UCSD-AML1 (cell line): ENCODE data around the gene VOPP1.
A peak's percentile ranks its signal among the peaks of the same experiment; 100 is the strongest.

Source experiments
- DNase-seq: peaks from one replicate; lab custom pipeline; 2025; ENCODE audit not compliant: unreplicated experiment; lab: John Stamatoyannopoulos, UW

Gene VOPP1

DNA sequence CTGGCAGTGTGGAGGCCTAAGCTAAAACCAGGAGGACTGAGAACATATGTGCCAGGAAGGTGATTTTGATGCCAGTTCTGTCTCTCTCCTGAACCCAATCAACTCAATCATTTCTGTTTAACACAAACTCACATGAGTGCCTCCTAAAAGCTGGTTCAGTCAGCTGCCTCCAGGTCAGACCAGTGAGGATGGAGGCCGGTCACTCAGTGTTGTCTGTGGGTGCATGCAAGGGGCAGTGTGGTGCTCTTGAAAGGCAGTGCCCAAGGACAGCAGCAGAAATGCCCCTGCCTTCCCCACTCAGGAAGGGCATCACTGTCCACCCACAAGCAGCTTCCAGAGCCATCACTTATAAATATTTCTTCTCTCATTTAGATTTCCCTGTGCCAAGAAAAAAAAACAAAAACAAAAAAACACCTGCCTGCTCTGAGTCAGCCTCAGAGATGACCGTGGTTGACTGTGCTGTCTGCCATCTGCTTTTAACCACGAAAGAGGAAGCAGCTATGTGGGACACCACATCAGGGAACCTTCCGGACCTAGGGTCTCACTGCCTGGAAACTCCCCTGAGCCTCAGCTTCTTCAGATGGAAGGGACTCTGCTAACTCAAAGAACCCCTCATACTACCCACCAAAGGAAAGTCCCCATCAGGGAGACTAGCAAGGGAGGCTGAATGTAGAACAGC lies 39.1 kb downstream of the VOPP1 start:
- peak; percentile 23 for DNase-seq

DNA sequence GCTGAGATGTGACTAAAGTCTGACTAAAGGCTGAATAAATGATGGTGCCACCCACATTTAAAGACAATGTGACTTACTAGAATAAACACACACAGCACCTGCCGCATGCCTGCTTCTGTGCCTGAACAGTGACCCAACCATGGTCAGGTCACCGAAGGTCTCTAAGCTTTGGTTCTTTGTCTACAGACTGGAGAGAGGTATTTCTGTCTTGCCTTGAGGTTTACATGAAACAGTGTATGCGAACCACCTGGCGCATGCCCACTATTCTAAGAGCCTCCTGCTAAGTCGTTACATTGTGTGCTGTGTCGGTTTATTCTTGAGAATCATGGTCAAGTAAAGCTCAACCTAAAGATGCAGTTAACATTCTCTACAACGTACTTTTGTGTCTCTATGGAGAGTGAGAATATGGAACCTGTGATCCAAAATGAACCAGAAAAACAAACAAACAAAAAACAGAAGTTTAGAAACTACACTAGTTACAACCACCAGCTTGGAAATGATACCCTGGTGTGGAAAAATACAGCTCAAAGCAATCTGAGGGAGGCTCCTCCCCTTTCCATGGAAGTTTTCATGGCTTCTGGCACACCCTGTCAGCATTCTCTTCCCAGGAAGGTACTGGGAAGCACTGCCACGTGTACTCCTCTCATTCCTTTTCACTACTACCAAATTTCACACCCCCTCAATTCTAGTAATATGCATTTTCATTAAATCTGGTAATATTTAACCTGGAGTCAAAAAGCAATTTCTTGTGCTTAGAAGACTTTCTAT lies 40.0 kb downstream of the VOPP1 start:
- DNase-seq: no peak

DNA sequence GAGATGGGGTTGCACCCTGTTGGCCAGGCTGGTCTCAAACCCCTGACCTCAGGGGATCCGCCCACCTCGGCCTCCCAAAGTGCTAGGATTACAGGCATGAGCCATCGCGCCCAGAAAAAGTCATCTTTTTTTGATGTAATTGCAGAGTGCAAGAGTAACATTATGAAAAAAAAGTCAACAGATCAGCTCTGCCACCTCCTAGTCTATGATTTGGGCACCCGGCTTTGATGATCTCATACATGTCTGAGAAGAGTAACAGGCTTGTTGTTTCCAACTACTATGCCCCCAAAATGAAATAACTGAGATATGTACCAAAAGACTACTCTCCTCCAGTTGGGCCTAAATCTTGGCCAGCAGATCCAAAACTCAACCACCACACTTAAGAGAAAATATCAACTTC lies 40.8 kb downstream of the VOPP1 start:
- no peak for DNase-seq

DNA sequence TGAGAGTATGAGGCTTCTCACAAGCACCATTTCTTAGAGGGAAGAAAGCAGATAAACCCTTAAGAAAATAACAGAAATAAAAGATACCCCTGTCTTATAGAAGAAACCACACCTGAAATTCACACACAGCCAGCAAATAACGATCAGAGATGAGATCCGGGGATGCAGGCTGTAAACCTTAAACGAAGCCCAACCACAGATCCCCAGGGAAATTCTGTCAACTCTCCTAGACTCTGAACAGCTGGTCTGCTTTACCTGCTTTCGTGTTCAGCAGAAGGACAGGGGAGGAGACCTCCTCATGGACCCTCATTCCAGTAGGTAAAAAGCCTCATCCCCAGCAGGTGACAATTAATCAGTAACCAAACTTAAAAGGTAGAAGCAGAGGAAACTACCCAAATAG lies 45.0 kb downstream of the VOPP1 start:
- DNase-seq: no peak

DNA sequence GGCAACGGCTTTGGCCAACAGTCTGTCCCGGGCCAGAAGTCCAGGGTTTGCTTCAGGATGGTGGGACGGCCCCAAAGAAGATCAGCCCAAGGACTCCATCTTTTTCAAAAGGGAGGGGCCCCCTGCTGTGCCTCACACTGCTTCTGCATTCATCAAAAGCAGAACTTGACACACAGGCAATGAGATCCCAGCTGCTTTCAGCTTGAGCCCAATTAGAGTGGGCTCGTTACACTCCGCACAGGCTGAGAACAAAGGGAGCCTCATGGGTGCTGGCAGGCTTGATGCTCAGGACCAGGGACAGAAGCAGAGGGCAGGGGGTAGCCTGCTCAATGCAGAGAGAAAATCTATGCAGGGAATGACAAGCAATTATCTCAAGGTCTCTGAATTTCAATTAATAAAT lies 45.5 kb downstream of the VOPP1 start:
- no peak for DNase-seq

DNA sequence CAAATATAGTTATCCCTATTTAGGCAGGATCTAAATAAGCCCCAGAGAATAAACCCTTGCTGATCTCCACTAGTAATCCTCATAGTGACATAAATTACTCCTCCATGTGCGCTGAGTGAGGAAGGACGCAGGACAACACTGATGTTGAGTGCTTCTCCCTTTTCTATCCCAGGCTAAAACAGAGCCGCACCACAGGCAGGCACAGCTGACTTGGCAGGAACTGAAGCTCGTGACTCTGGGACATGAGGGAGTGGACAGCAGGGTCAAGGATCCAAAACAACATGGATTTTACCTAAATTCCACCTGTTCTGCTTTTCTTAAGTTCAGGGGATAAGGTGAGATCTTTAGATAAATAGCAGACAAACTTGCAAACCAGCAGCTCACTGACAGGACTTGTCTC lies 46.0 kb downstream of the VOPP1 start:
- no peak for DNase-seq

DNA sequence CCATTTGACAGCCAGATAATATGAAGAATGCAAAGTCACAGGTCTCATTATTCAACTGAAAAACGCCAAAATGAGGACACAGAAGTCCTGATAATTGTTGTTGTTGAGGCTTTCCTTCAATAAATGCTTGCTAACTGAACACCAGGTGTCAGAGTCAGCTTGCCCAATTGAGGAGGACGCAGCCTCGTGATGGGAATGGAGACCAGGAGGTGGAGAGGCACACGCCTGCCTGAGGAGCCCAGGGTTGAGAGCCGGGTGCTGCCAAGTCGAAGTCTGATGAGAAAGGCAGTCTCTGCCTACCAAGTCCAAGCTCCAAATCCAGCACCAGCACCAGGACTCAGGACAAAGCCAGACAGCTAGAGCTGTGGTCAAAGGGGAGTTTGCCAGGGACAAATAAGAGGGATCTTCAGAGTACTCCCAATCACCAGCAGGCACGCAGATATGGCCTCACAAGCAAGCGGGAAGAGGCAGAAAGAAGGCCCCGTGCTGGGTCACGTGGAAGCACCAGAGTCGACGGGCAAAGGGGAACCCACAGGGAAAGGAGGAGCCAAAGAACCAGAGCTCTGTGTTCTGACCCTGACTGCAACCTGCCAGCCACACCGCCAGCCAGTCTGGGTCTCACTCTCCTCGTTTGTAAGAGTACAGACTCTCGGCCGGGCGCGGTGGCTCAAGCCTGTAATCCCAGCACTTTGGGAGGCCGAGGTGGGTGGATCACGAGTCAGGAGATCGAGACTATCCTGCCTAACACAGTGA lies 47.6 kb downstream of the VOPP1 start:
- no peak for DNase-seq

DNA sequence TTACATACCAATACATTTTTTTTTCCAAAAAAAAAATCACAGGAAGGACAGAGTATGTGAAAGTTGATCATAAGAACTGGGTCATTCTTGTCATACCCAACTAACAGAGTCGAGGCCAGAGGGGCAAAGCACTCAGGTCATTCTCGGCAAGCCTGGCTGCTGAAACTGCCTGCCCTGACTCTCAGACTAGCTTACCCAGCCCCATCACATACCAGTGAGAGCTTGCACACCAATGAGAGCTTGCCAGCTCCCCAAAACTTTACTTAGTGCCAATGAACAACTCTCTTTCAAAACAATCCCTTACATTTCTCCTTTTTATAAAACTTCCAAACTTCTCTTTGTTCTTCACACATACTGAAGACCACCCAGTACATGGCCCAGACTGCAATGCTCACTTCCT lies 48.9 kb downstream of the VOPP1 start:
- no peak for DNase-seq

DNA sequence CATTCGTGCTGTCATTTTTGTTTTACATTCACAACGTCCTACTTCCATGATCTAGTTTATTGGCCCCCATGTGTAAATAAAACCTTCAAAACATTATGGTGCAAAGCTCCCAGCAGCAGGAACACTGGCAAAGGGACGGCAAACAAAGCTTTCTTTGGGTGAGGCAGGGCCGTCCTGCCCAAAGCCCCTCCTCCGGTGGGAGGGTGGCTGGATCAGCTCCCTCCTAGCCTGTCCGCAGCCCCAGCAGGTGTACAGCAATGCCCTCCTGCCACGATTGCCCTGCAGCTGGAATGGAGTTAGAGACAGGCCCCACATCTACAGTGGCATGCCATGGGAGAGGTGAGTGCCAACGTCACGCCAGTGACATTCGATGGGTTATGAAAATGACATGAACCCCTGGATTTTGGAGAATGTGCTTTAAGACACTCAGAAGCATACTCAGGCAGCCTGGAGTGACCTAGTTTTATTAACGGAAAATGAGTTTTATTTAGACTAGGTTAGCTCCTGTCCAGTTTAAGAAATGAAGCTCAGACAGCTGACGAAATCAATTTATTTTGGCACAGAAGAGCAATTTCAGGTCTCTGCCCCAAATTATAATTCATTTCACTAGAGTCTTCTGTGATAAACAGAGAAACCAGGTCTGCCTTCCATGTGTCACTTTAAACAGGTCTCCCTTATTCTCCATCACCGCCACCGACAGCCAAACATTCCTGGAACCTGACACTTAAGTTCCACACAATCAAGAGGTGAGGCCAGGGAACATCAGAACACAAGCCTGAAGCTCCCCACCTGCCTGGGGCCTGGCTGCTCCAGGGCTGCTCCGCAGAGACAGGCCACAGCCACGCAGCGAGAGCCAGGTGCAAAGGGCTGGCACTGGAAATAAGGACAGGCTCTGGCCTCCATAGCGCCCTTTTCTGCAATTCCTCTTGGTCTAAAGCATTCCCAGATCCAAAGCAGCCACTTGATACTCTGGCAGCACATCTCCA lies 50.1 kb downstream of the VOPP1 start:
- DNase-seq: no peak

DNA sequence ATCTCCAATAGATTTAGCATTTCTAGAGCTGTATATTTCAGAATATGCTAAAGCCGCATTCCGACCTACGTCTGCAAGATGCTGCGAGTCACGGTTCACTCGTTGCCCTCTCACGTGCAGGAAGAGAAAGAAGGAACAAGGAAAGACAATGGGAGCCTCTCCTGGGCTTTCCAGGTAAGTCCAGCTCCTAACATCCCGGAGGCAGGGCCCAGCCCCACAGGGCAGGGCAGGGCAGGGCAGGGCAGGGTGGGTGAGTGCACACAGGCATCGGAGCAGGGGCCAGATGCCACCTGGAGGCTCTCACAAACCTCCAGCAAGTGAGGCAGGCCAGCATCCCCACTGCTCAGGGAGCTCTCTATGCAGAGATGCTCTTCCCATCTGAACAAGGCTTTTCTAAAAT lies 50.8 kb downstream of the VOPP1 start:
- no peak for DNase-seq

DNA sequence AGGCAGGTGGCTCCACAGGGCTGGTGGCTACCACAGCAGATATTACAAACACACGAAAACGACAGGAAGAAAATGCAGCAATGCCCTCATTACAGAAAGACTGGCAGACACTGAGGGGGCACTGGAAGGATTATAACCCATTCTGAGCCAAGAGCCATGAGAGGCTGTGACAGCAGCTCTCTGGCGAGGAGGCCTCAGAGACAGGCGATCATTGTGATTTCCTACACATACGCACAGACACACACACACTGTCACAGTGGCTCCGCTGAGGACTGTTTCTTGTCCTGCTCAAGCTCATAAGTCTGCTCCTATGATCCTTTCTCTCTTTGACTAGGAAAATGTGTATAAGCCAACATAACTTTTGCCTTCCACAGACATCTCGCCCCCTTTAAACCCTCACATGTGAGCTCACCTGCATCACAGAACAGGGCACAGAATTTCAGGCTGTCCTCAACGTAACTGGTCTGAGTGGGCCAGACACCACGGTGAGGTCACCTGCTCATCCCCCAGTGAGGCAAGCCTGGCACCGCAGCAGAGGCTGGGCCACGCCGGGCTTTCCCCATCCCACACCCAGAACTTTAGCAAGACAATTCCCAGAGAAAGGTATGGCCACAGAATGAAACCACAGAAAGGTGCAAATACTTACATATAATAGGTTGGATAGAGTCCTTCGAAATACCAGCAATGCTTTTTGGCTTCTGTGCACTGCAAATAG lies 51.7 kb downstream of the VOPP1 start:
- no peak for DNase-seq

DNA sequence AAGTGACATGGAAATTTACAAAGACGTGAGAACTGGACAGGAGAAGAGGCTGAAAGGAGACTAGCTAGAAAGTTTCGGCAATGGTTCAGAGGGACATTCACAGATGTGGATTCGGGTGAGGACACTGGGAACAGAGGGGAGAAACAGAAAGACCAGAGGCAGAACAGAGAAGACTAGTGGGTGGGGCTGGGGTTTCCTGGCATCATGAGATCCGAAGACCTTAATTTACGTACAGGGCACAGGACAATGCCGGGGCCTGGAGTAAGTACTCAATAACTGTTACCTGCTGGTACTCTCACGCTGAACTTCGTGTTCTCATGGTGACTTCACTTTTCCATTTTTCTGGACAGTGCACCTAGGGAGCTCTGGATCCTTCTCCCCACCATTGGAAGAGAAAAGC lies 53.5 kb downstream of the VOPP1 start:
- DNase-seq: no peak

DNA sequence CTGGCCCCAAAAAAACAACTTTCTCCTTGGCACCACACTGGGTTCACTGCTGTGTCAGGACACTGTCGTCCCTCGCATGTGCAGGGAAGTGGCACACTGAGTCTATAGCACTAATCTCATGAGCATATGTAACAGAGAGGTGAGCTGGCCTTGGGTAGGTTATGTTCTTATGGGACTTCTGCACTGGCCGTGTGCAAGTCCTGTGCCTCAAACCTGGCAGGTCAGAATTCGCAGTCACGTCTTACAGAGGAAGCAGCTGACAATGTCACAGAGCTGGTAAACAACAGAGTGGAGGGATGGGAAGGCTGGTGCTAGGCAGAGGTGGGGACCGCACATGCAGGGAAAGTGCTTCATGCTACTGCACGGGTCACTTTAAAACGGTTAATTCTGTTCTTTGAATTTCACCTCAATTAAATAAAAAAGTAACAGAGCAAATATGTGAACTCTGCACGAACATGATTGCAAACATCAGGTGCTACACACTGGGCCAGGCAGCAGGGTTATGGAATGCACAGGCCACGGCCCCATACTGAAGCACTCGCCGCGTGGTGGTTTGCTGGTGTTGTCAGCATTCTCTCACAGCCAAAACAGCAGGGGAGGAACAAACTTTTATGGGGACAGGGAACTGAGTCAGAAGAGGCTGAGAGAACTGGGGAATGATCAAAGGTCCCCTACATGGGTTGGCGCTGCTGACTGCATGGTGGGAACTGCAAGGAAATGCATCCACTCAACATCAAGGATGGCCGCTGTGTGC lies 54.2 kb downstream of the VOPP1 start:
- DNase-seq: no peak

DNA sequence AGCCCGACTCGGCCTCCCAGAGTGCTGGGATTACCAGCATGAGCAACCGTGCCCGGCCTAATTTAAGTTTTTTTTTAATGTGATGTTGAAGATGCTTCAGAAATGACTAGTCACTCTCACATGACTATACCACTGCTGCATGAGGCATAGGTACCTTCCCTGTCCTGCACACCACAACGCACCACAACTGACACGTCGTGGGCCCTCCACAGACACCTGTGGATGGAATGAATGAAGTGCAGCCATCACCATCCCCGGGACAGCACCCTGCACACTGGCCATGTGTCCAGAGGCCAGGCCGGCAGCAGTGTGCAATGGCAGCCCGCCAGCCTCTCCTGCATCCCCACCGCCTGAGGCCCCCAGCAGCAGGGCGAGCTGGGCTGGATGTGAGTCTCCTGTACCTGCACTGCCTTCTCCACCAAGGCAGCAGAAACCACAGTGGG lies 55.1 kb downstream of the VOPP1 start:
- DNase-seq: no peak

DNA sequence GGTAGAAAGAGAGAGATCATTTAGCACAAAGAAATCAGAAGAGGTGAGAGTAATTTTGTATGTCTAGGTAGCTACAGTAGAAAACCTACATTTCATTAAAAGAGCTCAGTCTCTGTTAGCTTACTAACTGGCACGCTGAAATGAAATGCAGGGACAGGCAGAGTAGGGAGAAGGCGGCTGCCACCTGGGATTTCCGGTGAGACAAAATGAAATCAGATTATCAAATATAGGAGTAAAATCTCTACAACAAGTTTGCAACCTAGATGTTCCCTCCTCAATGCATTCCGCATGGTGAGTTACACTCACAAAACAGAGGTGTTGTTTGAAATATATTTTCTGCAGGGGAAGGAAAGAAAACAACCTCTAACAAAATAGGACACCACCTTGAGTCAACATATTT lies 55.9 kb downstream of the VOPP1 start:
- DNase-seq: no peak

DNA sequence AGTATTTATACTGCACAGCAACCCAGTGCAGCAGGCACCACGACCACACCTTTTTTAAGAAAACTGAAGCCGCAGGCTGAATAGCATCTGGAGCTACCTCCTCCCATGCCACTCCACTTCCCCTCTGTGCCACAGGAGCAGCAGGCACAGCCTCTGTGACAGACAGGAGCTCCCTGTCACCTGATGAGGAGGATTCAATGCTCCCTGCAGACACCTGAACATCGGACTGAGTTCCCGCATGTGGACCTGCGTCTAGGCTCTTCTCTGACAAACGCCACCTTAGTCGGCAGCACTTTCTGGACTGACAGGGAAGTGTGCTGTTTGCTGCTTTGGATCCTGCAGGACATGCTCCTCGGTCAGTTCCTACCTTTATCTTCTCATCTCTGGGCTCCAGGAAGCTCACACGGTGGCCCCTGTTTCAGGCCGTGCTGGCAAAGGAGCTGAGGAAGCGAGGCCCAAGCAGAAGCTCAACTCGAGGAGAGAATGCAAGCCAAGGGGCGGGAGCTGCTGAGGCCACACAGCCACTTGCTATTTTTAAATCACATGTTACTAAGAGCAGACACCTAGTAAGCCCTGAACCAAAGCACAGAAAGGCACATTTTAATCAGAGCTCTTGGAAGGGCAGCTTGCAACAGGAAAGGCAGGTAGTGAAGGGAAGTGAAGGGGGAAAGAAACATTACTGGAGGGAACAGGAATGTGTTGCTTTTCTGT lies 56.6 kb downstream of the VOPP1 start:
- DNase-seq: peak; percentile 8

DNA sequence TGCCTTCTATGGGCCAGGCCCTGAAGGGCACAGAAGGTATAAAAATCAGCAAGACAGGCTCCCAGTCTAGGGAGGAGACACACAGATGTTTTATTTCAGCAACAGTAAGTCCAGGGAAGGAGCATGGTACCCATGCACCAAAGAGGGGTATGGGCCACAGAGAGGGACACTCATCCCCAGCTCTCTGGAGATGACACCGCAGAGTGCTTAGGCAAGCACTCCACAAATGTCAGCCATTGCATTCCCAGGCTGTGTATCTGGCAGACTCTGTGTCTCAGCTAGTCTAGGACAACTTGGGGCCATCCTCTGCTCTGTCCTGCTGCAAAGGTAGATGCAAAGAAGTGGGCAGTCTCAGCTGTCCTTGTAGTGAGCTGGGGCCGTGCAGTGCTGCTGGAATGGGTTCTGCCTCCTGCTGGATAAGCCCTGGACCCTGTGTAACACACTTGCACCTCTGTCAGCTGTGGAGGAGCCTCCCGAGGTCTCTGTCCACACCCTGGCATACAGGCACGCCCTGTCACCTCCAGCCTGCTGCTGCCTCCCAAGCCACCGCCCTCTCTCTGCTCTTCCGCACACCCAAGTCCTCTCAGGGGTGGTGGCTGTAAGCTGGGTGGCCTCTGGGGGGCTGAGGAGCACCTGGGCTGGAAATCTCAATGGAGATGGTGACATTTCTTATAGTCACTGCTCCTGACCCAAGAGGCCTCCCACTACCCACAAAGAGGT lies 57.6 kb downstream of the VOPP1 start:
- DNase-seq: no peak

DNA sequence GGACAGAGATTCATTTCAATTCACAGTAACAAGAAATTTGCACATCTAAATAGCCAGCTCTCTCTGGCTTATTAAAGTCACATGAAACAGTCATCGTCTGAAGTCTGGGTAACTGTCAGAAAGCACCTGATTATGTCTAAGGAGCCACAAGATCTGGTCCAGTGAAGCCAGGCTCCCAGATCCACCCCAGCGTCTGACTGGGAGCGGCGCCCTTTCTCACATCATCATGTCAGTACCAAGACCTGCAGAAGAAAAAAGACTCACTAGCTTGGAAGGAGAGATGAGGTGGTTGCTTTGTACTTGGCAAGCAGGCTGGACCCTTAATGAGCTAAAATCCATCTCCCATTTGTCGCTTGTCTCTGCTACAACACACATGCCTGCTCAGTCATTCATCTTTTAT lies 58.4 kb downstream of the VOPP1 start:
- DNase-seq: no peak
